ENCODE results near the gene CDH13. TPM values are rescaled to one million over a fixed set of nuclear protein-coding genes. Genes with fewer than 3 reads are reported as not detected.

CDH13 gene
- total and polyA plus RNA-seq, 9 of the 15 experiments (the other 6 are each of a cell fraction or from before 2014, with no cell fraction given): 0.03 TPM; not detected in 8

DNA sequence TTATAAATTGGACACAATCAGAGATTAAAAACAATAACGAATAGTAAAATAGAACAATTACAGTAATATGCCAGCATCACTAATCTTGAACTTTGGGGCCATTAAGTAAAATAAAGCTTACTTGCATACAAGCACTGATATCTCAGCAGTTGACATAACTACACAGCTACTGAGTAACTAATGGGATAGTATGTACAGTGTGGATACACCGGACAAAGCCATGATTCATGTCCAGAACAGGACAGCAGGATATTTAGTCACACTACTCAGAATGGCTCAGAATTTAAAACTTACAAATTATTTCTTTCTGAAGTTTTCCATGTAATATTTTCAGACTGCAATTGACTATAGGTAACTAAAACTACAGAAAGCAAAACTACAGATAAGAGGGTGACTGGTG, 427.5 kb downstream of the CDH13 start:
- ATAC-seq: no peak
- Histone ChIP-seq H3K4me3 (no peak overlapping the region), H3K27me3 (ENCODE audit: control insufficient read depth in 2 of 2, insufficient read depth in 2 of 2, low read length in 2 of 2) (no peaks in the 10 kb centered on the region), H3K4me2 (ENCODE audit: insufficient read depth, low read length) (no peak overlapping the region), H3K36me3 (ENCODE audit: control insufficient read depth, insufficient read depth, low read length) (no peaks in the 10 kb centered on the region), H3K27ac (ENCODE audit: extremely low read depth, low read depth, low read length) (no peak overlapping the region), H3K9me1 (ENCODE audit: control insufficient read depth, insufficient read depth, low read length) (no peaks in the 10 kb centered on the region), H2AFZ (ENCODE audit: low read depth, low read length) (no peak overlapping the region), H4K20me1 (replicated peaks; ENCODE audit: control insufficient read depth, insufficient read depth, low read length) (no peaks in the 10 kb centered on the region), H3K79me2 (ENCODE audit: control insufficient read depth, insufficient read depth, low read length) (no peaks in the 10 kb centered on the region), H3K9me3 (replicated peaks; ENCODE audit: control insufficient read depth, insufficient read depth, low read depth, low read length) (peaks cover 3% of the 10 kb centered on the region), H3K9ac (ENCODE audit: insufficient read depth in 1 of 2, low read depth in 2 of 2, low read length in 2 of 2) (no peak overlapping the region), H3K4me1 (replicated peaks in 1 of 2; ENCODE audit: control insufficient read depth in 2 of 2, insufficient read depth in 2 of 2, low read length in 2 of 2) (no peaks in the 10 kb centered on the region)
- in situ Hi-C loops (cut with MboI) (no loop called here), intact Hi-C loops (cut with micrococcal nuclease) (no loop called here)
- BruUV-seq (replicated peaks): no TSS peak
- ChIA-PET CTCF (ENCODE audit: low intra/inter-chr PET ratio) (no interaction called here), POLR2A (interaction anchor here (0.6 kb wide), 1 partner anchor 20 kb away, joined by 4 read pairs; no protein-coding TSS in a partner anchor)
- FAIRE-seq: no peak
- 0% methylated on average over 2 of the region's 2 CpGs for WGBS (ENCODE audit: insufficient coverage, low coverage, missing lambda C conversion rate)
- no peak for DNase-seq (ENCODE audit: extremely low read depth in 1 of 4, low spot score in 3 of 4)
- TF ChIP-seq, protein P1, sequence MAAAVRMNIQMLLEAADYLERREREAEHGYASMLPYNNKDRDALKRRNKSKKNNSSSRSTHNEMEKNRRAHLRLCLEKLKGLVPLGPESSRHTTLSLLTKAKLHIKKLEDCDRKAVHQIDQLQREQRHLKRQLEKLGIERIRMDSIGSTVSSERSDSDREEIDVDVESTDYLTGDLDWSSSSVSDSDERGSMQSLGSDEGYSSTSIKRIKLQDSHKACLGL (CRISPR knock-in tag; IDR thresholded peaks at IDR 0.05; ENCODE audit: borderline replicate concordance, poor library complexity, severe bottlenecking): no peak
- TF ChIP-seq ZNF551 (CRISPR knock-in tag; IDR thresholded peaks at IDR 0.05) (no peak), GATA2 (CRISPR knock-in tag; IDR thresholded peaks at IDR 0.05) (no peak), JUN (IDR thresholded peaks at IDR 0.05; ENCODE audit: borderline replicate concordance, low read depth, low read length) (no peak), JUN (CRISPR knock-in tag; IDR thresholded peaks at IDR 0.05; ENCODE audit: borderline replicate concordance) (no peak), BHLHE40 (IDR thresholded peaks at IDR 0.05; ENCODE audit: low read length) (no peak), CSDE1 (IDR thresholded peaks at IDR 0.05) (no peak), CBFA2T3 (IDR thresholded peaks at IDR 0.05) (no peak)
- TF ChIP-seq, protein P2, sequence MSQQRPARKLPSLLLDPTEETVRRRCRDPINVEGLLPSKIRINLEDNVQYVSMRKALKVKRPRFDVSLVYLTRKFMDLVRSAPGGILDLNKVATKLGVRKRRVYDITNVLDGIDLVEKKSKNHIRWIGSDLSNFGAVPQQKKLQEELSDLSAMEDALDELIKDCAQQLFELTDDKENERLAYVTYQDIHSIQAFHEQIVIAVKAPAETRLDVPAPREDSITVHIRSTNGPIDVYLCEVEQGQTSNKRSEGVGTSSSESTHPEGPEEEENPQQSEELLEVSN (IDR thresholded peaks at IDR 0.05; ENCODE audit: borderline replicate concordance in 1 of 2, extremely low read depth in 1 of 2, insufficient read depth in 1 of 2, insufficient read length in 1 of 2, low read depth in 1 of 2, low read length in 1 of 2, poor library complexity in 1 of 2, severe bottlenecking in 1 of 2): no peak
- TF ChIP-seq, protein P3, sequence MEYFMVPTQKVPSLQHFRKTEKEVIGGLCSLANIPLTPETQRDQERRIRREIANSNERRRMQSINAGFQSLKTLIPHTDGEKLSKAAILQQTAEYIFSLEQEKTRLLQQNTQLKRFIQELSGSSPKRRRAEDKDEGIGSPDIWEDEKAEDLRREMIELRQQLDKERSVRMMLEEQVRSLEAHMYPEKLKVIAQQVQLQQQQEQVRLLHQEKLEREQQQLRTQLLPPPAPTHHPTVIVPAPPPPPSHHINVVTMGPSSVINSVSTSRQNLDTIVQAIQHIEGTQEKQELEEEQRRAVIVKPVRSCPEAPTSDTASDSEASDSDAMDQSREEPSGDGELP (CRISPR knock-in tag; IDR thresholded peaks at IDR 0.05; ENCODE audit: borderline replicate concordance): no peak

Data from K562 (cell line).